Measurements from ENCODE around the gene PIP4P1. TPM values are rescaled to one million over a fixed set of nuclear protein-coding genes. Genes with fewer than 3 reads are reported as not detected.

The PIP4P1 gene
- total and polyA plus RNA-seq, 2 donors from 2014 or later = 33.3 to 35.7 TPM

DNA sequence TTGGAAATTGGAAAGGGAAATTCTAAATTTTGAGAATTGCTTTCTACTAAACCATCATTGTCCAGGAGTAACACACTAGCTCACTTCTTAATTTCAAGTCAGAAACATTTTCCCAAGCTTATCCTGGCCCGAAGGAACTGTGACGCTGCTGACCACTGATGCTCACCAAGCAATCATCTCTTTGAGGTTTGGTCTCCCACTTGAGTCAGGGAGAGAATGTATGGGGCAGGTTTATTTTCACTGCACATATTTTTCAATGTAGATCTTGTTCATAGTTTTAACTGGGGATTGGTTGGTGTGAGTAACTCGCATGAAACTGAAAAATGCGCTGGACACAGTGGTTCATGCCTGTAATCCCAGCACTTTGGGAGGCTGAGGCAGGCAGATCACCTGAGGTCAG lies 31.3 kb upstream of the PIP4P1 start:
- Histone ChIP-seq H3K4me1 (ENCODE audit: control insufficient read depth in 2 of 3, insufficient read depth in 2 of 3, low read depth in 1 of 3, low read length in 3 of 3) (no peaks in the 10 kb centered on the region), H3K4me3 (ENCODE audit: low read length in 3 of 3) (no peak overlapping the region), H3K9ac (ENCODE audit: low read length in 3 of 3) (no peak overlapping the region), H3K36me3 (ENCODE audit: control insufficient read depth in 2 of 3, insufficient read depth in 3 of 3, low read length in 3 of 3) (no peaks in the 10 kb centered on the region), H3K27me3 (ENCODE audit: control insufficient read depth, insufficient read depth, low read length) (no peaks in the 10 kb centered on the region), H3K9me3 (ENCODE audit: control insufficient read depth in 2 of 3, insufficient read depth in 1 of 3, low read length in 3 of 3) (no peaks in the 10 kb centered on the region), H3K27ac (ENCODE audit: low read depth in 2 of 2, low read length in 2 of 2) (no peak overlapping the region)
- intact Hi-C loops (cut with DNase I) = no loop called here
- FAIRE-seq (no peak), DNase-seq (no peak)
- no peak for TF ChIP-seq CTCF (IDR thresholded peaks at IDR 0.05; ENCODE audit: borderline replicate concordance, extremely low read depth, insufficient read depth)

- no peak overlapping the region for H3K4me3 ChIP-seq (ENCODE audit: low read length in 3 of 3)
- no peaks in the 10 kb centered on the region for H3K27me3 ChIP-seq (ENCODE audit: control insufficient read depth, insufficient read depth, low read length)
- H3K36me3 ChIP-seq (ENCODE audit: control insufficient read depth in 2 of 3, insufficient read depth in 3 of 3, low read length in 3 of 3) = no peaks in the 10 kb centered on the region
- intact Hi-C loops (cut with DNase I) = no loop called here
- DNase-seq (no peak), FAIRE-seq (no peak)
- no peaks in the 10 kb centered on the region for H3K4me1 ChIP-seq (ENCODE audit: control insufficient read depth in 2 of 3, insufficient read depth in 2 of 3, low read depth in 1 of 3, low read length in 3 of 3)
- no peak overlapping the region for H3K27ac ChIP-seq (ENCODE audit: low read depth in 2 of 2, low read length in 2 of 2)
- TF ChIP-seq CTCF (IDR thresholded peaks at IDR 0.05; ENCODE audit: borderline replicate concordance, extremely low read depth, insufficient read depth) = no peak
- no peak overlapping the region for H3K9ac ChIP-seq (ENCODE audit: low read length in 3 of 3)
- H3K9me3 ChIP-seq (ENCODE audit: control insufficient read depth in 2 of 3, insufficient read depth in 1 of 3, low read length in 3 of 3) = no peaks in the 10 kb centered on the region
Measured at GRCh38 chr14:20490563-20490962, 29.3 kb upstream of the PIP4P1 start.

- H3K4me1 ChIP-seq (ENCODE audit: control insufficient read depth in 2 of 3, insufficient read depth in 2 of 3, low read depth in 1 of 3, low read length in 3 of 3) = no peaks in the 10 kb centered on the region
- H3K27ac ChIP-seq (ENCODE audit: low read depth in 2 of 2, low read length in 2 of 2) = no peak overlapping the region
- TF ChIP-seq CTCF (IDR thresholded peaks at IDR 0.05; ENCODE audit: borderline replicate concordance, extremely low read depth, insufficient read depth) = no peak
- no peak overlapping the region for H3K4me3 ChIP-seq (ENCODE audit: low read length in 3 of 3)
- no peaks in the 10 kb centered on the region for H3K9me3 ChIP-seq (ENCODE audit: control insufficient read depth in 2 of 3, insufficient read depth in 1 of 3, low read length in 3 of 3)
- peak in 3 of 5 donors; percentile 44 to 78 (median 73) for DNase-seq
- no peak for FAIRE-seq
- intact Hi-C loops (cut with DNase I) = no loop called here
- H3K27me3 ChIP-seq (ENCODE audit: control insufficient read depth, insufficient read depth, low read length) = no peaks in the 10 kb centered on the region
- H3K9ac ChIP-seq (ENCODE audit: low read length in 3 of 3) = no peak overlapping the region
- no peaks in the 10 kb centered on the region for H3K36me3 ChIP-seq (ENCODE audit: control insufficient read depth in 2 of 3, insufficient read depth in 3 of 3, low read length in 3 of 3)
Measured at GRCh38 chr14:20489093-20489994, 28.1 kb upstream of the PIP4P1 start.

Measured in kidney (tissue), 14 donors.